Sigmoid colon (tissue), 7 donors: ENCODE data around the gene KAT2A. TPM values are rescaled to one million over a fixed set of nuclear protein-coding genes. Genes with fewer than 3 reads are reported as not detected.

Source experiments
- DNase-seq: peaks from one replicate; pipeline ENCODE4 v3.0.0-alpha.2; 2019
- H3K27ac ChIP-seq, 4 donors: fragments of 200-600 bp; sonication (generic); one replicate each; pipeline ENCODE4 v1.5.1; 2016 to 2019; ENCODE audit warnings: mild to moderate bottlenecking in 1 of 4
- H3K27me3 ChIP-seq, 3 donors: fragments of 200-600 bp; sonication (generic); one replicate each; pipeline ENCODE4 v1.5.1; 2019; ENCODE audit warnings: mild to moderate bottlenecking in 1 of 3
- H3K36me3 ChIP-seq, 4 donors: fragments of 200-600 bp; sonication (generic); one replicate each; pipeline ENCODE4 v1.5.1; 2016 to 2019
- H3K4me1 ChIP-seq, 4 donors: fragments of 200-600 bp; sonication (generic); one replicate each; pipeline ENCODE4 v1.5.1; 2017 to 2019
- H3K4me3 ChIP-seq, 4 donors: fragments of 200-600 bp; sonication (generic); one replicate each; pipeline ENCODE4 v1.5.1; 2017 to 2019; ENCODE audit warnings: mild to moderate bottlenecking in 2 of 4, moderate library complexity in 1 of 4
- H3K9me3 ChIP-seq, 4 donors: fragments of 200-600 bp in 3 of 4; sonication (generic) in 3 of 4; one replicate each; pipeline versions ENCODE4 v1.5.1 to v1.6.1; 2013 to 2019
- EP300 ChIP-seq, 4 donors: sonication (generic); formaldehyde crosslinking; IDR thresholded peaks; one replicate each; pipeline ENCODE4 v1.6.1; 2017; ENCODE audit warnings: antibody characterized with exemption in 4 of 4
- POLR2A ChIP-seq, 2 donors: fragments of 450-650 bp; IDR thresholded peaks; one replicate each; pipeline ENCODE4 v1.6.1; 2016; ENCODE audit warnings: antibody characterized with exemption in 2 of 2, mild to moderate bottlenecking in 2 of 2, moderate library complexity in 2 of 2
- POLR2AphosphoS5 ChIP-seq, 4 donors: sonication (generic); formaldehyde crosslinking; IDR thresholded peaks; one replicate each; pipeline ENCODE4 v1.6.1; 2017; ENCODE audit warnings: antibody characterized with exemption in 4 of 4
- WGBS, 2 donors: extraction: QIAGEN DNeasy Blood & Tissue Kit; methylation state at CpG; one replicate each; pipeline ENCODE4 v1.1.7; 2013; 5-methylcytosine and 5-hydroxymethylcytosine counted together
- intact Hi-C: fragments of 100-400 bp; cut with DNase I; formaldehyde crosslinking; loops from one replicate; pipeline ENCODE4 v1.15.1; 2023
- polyA plus RNA-seq, 3 donors: library from polyadenylated mRNA; stranded (reverse); fragments of 200-250 nt; gene quantifications; one replicate each; pipeline ENCODE4 v1.2.3, GENCODE V29; 2013
- total RNA-seq, 4 donors: library from RNA; depleted of rRNA; stranded (reverse); fragments of >200 nt; gene quantifications; one replicate each; pipeline ENCODE4 v1.1.0, GENCODE V29; 2016
- TF ChIP-seq, protein P1 (sequence below), 4 experiments: fragments of 450-650 bp in 3 of 4; fragments of 200-600 bp in 1 of 4; IDR thresholded peaks; one replicate each; pipeline ENCODE4 v1.5.1; 2016 to 2019; ENCODE audit warnings: antibody characterized with exemption in 4 of 4, mild to moderate bottlenecking in 3 of 4, moderate library complexity in 2 of 4
- donor health status: healthy with polysubstance abuse.
- donor health status: Bipolar disorder and iron deficiency.
- donor health status: healthy.

The KAT2A gene
- total and polyA plus RNA-seq, 7 donors, result 6.9 to 95.8 (median 20.4) TPM

DNA sequence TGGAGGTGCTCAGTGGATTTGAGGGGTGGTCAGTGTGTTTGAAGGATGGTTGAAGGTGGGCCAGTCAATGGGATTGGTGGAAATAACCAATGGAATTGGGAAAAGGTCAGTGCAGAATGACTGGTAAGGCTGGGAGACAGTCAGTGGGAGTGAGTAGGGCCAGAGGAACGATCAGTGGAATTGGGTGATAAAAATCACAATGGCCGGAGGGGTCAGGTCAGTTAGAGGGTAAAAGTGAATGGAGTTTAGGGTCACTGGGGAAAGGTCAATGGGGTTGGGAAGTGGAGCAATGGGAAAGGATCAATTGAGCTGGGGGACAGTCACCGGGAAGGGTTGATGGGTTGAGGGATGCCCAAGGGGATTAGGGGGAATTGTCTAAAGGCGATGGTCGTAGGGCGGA lies 44.6 kb upstream of the KAT2A start:
- TF ChIP-seq, protein P1, sequence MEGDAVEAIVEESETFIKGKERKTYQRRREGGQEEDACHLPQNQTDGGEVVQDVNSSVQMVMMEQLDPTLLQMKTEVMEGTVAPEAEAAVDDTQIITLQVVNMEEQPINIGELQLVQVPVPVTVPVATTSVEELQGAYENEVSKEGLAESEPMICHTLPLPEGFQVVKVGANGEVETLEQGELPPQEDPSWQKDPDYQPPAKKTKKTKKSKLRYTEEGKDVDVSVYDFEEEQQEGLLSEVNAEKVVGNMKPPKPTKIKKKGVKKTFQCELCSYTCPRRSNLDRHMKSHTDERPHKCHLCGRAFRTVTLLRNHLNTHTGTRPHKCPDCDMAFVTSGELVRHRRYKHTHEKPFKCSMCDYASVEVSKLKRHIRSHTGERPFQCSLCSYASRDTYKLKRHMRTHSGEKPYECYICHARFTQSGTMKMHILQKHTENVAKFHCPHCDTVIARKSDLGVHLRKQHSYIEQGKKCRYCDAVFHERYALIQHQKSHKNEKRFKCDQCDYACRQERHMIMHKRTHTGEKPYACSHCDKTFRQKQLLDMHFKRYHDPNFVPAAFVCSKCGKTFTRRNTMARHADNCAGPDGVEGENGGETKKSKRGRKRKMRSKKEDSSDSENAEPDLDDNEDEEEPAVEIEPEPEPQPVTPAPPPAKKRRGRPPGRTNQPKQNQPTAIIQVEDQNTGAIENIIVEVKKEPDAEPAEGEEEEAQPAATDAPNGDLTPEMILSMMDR (IDR thresholded peaks at IDR 0.05), result no peak
- no peak for TF ChIP-seq POLR2AphosphoS5 (IDR thresholded peaks at IDR 0.05)
- no peak for TF ChIP-seq POLR2A (IDR thresholded peaks at IDR 0.05)
- no peak for TF ChIP-seq EP300 (IDR thresholded peaks at IDR 0.05)

DNA sequence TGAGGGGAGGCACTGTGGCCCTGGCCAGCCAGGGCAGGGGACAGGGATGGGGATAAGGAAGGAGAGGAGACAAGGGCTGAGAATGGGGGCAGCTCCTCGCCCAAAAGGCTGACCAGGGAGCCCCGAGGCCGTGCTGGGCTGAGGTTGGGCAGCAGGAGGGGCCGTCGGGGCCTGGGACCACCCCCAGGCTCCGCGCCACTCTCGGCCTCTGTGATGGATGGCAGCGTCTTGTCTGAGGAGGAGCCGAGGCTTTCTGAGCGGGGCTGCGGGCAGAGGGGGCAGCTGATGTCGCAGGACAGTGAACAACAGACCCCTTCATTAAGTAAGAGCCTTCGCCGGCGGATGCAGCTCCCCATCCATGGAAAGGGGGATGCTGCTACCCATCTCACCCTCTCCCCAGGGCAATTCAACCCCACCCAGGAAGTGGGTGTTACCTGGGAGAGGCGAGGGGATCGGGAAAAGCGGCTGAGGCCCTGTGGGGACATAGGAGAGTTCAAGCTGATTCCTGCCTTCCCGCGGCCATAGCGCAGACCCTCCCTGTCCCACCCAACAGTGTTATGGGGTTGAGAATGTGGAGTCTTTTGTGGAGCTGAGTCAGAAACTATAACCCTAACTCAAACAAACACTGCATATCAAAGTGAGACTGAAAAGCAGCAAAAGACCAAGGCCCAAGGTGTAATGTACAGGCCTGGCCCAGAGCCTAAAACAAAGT lies 42.7 kb upstream of the KAT2A start:
- no peak for DNase-seq
- no peak overlapping the region for H3K27ac ChIP-seq
- intact Hi-C loops, result no loop called here
- no peaks in the 10 kb centered on the region for H3K4me1 ChIP-seq
- no peak overlapping the region for H3K4me3 ChIP-seq
- no peak for TF ChIP-seq POLR2AphosphoS5 (IDR thresholded peaks at IDR 0.05)
- no peak for TF ChIP-seq POLR2A (IDR thresholded peaks at IDR 0.05)
- TF ChIP-seq, protein P1 (IDR thresholded peaks at IDR 0.05), result no peak
- no peak for TF ChIP-seq EP300 (IDR thresholded peaks at IDR 0.05)
- no peaks in the 10 kb centered on the region for H3K27me3 ChIP-seq
- H3K9me3 ChIP-seq, result no peaks in the 10 kb centered on the region
- H3K36me3 ChIP-seq, result no peaks in the 10 kb centered on the region
- WGBS, 2 donors, result 65 to 72% methylated on average over 22 of the region's 22 CpGs

More for the DNA sequence above, 44.6 kb upstream of the KAT2A start:
- Histone ChIP-seq H3K36me3 (no peaks in the 10 kb centered on the region), H3K27me3 (no peaks in the 10 kb centered on the region), H3K4me3 (no peak overlapping the region), H3K27ac (no peak overlapping the region), H3K4me1 (no peaks in the 10 kb centered on the region), H3K9me3 (no peaks in the 10 kb centered on the region)
- no peak for DNase-seq
- intact Hi-C loops, result no loop called here
- WGBS, 2 donors, result 91 to 92% methylated on average over 6 of the region's 6 CpGs

DNA sequence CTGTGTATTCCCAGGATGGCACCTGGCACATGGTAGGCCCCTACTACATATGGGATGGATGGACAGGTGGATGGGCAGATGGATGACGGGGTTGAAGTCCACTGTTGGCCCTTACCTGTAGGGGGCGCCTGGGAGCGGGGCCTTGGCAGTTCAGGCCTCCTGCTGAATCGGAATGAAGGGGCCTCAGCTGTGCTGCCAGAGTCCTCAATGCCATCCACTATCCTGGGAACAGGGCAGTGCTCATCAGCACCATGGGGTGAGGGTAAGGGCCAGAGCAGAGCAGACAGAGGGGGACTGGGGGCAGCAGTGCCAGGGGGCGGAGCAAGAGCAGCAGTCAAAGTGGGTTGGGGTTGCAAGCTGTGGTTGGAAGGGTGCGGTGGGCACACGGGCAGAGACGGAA lies 41.9 kb upstream of the KAT2A start:
- Histone ChIP-seq H3K27me3 (no peaks in the 10 kb centered on the region), H3K36me3 (no peaks in the 10 kb centered on the region), H3K4me1 (no peaks in the 10 kb centered on the region), H3K4me3 (no peak overlapping the region), H3K9me3 (no peaks in the 10 kb centered on the region), H3K27ac (no peak overlapping the region)
- intact Hi-C loops, result no loop called here
- WGBS, 2 donors, result 58 to 63% methylated on average over 8 of the region's 8 CpGs
- TF ChIP-seq POLR2A (IDR thresholded peaks at IDR 0.05) (no peak), POLR2AphosphoS5 (IDR thresholded peaks at IDR 0.05) (no peak), EP300 (IDR thresholded peaks at IDR 0.05) (no peak)
- TF ChIP-seq, protein P1 (IDR thresholded peaks at IDR 0.05), result no peak
- no peak for DNase-seq

DNA sequence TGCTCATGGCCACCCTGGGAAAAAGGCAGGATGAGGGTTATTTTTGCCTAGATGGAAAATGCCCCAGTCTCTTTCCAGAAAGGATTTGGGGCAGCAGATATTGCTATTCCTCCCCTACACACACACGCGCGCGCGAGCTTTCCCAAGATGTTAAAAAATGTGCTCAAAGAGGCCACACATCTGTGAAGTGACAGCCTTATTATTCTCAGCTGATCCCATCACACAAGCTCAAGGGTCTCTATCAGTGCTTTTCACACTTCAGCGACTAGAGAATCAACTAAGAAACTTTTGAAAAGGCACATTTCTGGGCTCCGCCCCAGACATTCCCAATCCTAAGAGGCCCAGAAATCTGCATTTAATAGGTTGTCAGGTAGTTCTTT lies 39.4 kb upstream of the KAT2A start:
- intact Hi-C loops, result no loop called here
- no peak for DNase-seq
- Histone ChIP-seq H3K27ac (no peak overlapping the region), H3K36me3 (no peaks in the 10 kb centered on the region), H3K9me3 (no peaks in the 10 kb centered on the region), H3K27me3 (no peaks in the 10 kb centered on the region), H3K4me3 (no peak overlapping the region), H3K4me1 (peaks cover 0 to 2% (median 2%) of the 10 kb centered on the region in 4 donors)
- WGBS, 2 donors, result 95 to 96% methylated on average over 7 of the region's 7 CpGs
- TF ChIP-seq POLR2AphosphoS5 (IDR thresholded peaks at IDR 0.05) (no peak), EP300 (IDR thresholded peaks at IDR 0.05) (no peak), POLR2A (IDR thresholded peaks at IDR 0.05) (no peak)
- TF ChIP-seq, protein P1 (IDR thresholded peaks at IDR 0.05), result no peak
